Measurements from ENCODE around the gene ATRAID. TPM values are rescaled to one million over a fixed set of nuclear protein-coding genes. Genes with fewer than 3 reads are reported as not detected.
A peak's percentile ranks its signal among the peaks of the same experiment; 100 is the strongest.

ATRAID gene
- total and polyA plus RNA-seq, 4 donors = 90.0 to 204 (median 122) TPM

DNA sequence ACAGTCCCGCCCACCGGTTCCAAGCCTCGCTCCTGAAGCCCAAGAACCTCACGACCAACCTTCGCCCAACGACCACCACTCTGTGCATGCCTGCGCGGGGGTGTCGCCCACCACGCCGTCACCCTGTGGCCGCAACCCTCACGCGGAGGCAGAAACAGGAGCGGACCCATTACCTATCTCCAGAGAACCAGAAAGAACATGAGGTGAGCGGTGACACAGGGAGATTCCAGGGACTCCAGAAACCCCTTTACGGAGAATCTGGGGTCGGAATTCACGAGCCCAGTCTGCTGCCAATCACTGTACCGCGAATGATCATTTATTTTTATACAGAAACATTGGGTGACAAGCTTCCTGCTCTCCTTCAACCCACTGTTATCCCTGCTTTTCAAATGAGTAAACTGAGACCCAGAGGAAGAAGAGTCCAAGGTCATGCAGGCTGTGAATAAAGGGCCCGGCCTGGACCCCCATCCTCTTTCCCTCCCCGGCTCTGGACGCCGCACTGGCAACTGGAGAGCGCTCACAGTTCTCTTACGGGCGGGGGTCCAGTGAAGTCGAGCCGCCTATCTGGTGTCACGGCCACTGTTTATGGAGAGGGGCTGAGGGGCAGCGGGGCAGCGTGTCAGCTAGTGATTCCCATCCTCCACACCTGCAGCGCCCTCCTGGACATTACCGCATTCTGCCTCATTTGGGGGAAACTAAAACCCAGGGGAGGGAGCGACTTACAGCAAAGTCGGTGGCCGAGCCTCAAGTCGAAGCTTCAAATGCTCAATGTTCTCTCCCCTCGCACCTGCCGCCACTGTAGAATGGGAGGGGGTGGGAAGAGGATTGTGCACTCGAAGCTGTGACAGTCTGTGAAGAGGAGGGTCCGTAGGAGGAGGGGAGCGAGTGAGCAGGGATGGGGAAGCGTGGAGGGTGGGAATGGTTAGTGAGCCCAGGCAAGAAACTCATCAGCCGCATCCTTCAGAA, 51.7 kb downstream of the ATRAID start:
- peaks cover 0 to 19% (median 4%) of the 10 kb centered on the region in 5 donors for H3K4me1 ChIP-seq (ENCODE audit: control insufficient read depth in 5 of 5, insufficient read depth in 5 of 5, low read length in 5 of 5)

DNA sequence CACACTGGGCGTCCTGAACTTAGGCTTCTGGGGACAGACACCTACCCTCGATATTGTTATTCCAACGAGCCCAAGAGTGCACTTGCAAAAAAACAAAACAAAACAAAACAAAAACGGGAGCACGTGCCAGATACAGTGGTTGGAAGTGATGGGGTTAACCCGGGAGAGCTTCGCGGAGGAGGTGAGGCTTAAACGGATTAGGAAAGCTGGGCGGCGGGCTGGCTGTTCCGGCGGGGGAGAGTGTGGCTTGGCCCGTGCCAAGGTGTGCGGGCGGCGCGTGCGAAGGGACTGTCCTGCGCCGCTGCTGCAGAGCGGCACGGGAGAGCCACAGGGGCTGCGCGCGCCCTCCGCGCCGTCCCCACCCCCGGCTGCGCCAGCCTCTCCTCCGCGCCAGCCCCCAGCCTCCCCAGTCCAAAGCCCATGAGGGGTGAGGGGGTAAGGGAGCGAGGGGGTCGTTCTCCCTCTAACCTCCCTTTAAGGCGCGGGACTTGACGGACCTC, 52.5 kb downstream of the ATRAID start:
- Histone ChIP-seq H3K4me3 (no peak overlapping the region), H3K9me3 (ENCODE audit: control insufficient read depth in 4 of 4, insufficient read depth in 3 of 4, low read length in 3 of 4) (peaks cover 0 to 2% (median 0%) of the 10 kb centered on the region in 4 donors), H3K27me3 (ENCODE audit: control insufficient read depth in 3 of 3, insufficient read depth in 3 of 3, low read length in 2 of 3) (peaks cover 0 to 68% (median 56%) of the 10 kb centered on the region in 3 donors), H3K27ac (ENCODE audit: low read depth in 1 of 2, low read length in 1 of 2) (peak overlapping the region in 1 of 2 donors; percentile 21), H3K36me3 (ENCODE audit: control insufficient read depth in 4 of 4, insufficient read depth in 4 of 4, low read length in 4 of 4) (no peaks in the 10 kb centered on the region), H3K9ac (ENCODE audit: insufficient read depth in 1 of 2, low read length in 2 of 2) (no peak overlapping the region), H3K4me1 (ENCODE audit: control insufficient read depth in 5 of 5, insufficient read depth in 5 of 5, low read length in 5 of 5) (peaks cover 0 to 19% (median 4%) of the 10 kb centered on the region in 5 donors)
- 0 to 2% methylated on average over 33 to 38 of the region's 38 CpGs for WGBS, 2 donors
- TF ChIP-seq, protein P1, sequence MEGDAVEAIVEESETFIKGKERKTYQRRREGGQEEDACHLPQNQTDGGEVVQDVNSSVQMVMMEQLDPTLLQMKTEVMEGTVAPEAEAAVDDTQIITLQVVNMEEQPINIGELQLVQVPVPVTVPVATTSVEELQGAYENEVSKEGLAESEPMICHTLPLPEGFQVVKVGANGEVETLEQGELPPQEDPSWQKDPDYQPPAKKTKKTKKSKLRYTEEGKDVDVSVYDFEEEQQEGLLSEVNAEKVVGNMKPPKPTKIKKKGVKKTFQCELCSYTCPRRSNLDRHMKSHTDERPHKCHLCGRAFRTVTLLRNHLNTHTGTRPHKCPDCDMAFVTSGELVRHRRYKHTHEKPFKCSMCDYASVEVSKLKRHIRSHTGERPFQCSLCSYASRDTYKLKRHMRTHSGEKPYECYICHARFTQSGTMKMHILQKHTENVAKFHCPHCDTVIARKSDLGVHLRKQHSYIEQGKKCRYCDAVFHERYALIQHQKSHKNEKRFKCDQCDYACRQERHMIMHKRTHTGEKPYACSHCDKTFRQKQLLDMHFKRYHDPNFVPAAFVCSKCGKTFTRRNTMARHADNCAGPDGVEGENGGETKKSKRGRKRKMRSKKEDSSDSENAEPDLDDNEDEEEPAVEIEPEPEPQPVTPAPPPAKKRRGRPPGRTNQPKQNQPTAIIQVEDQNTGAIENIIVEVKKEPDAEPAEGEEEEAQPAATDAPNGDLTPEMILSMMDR (IDR thresholded peaks at IDR 0.05; ENCODE audit: control extremely low read depth, extremely low read depth) = no peak
- DNase-seq (no peak), ATAC-seq (ENCODE audit: insufficient read depth, low FRiP score) (no peak)

More for the DNA sequence above, 51.7 kb downstream of the ATRAID start:
- H3K36me3 ChIP-seq (ENCODE audit: control insufficient read depth in 4 of 4, insufficient read depth in 4 of 4, low read length in 4 of 4) = no peaks in the 10 kb centered on the region
- H3K27me3 ChIP-seq (ENCODE audit: control insufficient read depth in 3 of 3, insufficient read depth in 3 of 3, low read length in 2 of 3) = peaks cover 0 to 68% (median 56%) of the 10 kb centered on the region in 3 donors
- TF ChIP-seq, protein P1 (IDR thresholded peaks at IDR 0.05; ENCODE audit: control extremely low read depth, extremely low read depth) = no peak
- no peak overlapping the region for H3K27ac ChIP-seq (ENCODE audit: low read depth in 1 of 2, low read length in 1 of 2)
- DNase-seq = no peak
- no peak for ATAC-seq (ENCODE audit: insufficient read depth, low FRiP score)
- H3K9me3 ChIP-seq (ENCODE audit: control insufficient read depth in 4 of 4, insufficient read depth in 3 of 4, low read length in 3 of 4) = peaks cover 0 to 2% (median 0%) of the 10 kb centered on the region in 4 donors
- WGBS, 2 donors = 3% methylated on average over 46 of the region's 46 CpGs
- H3K4me3 ChIP-seq = no peak overlapping the region
- H3K9ac ChIP-seq (ENCODE audit: insufficient read depth in 1 of 2, low read length in 2 of 2) = no peak overlapping the region

DNA sequence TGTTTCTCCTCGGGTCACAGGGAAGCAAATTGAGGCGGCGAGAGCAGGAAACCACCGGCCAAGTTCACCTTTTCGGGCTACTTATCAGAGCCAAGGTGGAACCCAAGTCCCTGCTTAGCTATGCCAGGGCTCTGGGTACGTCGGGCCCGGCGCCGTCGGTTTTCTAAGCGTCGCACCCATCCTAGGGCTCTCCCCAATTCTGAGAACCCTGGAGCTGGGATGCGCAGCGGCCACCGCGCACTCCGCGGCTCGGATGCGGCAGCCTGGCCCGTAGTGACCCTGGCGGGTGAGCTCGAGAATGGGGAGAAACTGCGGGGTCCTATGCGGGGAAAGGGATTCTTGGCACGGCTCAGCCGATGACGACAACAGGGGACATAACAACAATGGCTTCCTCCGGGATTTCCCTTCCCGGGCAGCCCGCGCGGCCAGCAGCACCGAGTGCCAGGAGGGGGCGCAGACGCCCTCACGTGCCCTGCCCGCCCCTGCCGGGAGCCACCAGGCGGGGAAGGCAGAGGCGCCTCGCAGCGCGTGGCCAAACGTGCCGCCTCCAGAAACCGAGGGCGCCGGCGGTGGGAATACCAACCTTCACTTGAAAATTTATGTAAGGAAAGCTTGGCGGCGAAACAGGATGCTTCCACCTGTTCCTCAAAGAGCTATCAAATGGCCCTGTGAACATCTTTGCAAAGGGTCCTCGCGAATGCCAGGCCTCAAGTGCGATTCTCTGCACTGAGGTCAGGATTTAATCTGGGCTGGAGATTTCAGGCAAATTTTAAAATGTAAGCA, 53.1 kb downstream of the ATRAID start:
- peak; percentile 63 to 77 (median 69) for DNase-seq
- TF ChIP-seq, protein P1 (IDR thresholded peaks at IDR 0.05; ENCODE audit: control extremely low read depth, extremely low read depth) = peak; percentile 48
- peak; percentile 37 for ATAC-seq (ENCODE audit: insufficient read depth, low FRiP score)
- Histone ChIP-seq H3K9me3 (ENCODE audit: control insufficient read depth in 4 of 4, insufficient read depth in 3 of 4, low read length in 3 of 4) (peaks cover 0 to 2% (median 0%) of the 10 kb centered on the region in 4 donors), H3K4me3 (no peak overlapping the region), H3K36me3 (ENCODE audit: control insufficient read depth in 4 of 4, insufficient read depth in 4 of 4, low read length in 4 of 4) (no peaks in the 10 kb centered on the region), H3K4me1 (ENCODE audit: control insufficient read depth in 5 of 5, insufficient read depth in 5 of 5, low read length in 5 of 5) (peaks cover 0 to 19% (median 4%) of the 10 kb centered on the region in 5 donors), H3K27me3 (ENCODE audit: control insufficient read depth in 3 of 3, insufficient read depth in 3 of 3, low read length in 2 of 3) (peaks cover 0 to 65% (median 51%) of the 10 kb centered on the region in 3 donors), H3K9ac (ENCODE audit: insufficient read depth in 1 of 2, low read length in 2 of 2) (no peak overlapping the region), H3K27ac (ENCODE audit: low read depth in 1 of 2, low read length in 1 of 2) (peak overlapping the region in 1 of 2 donors; percentile 21)
- 4 to 5% methylated on average over 56 of the region's 56 CpGs for WGBS, 2 donors
